Mesenchymal stem cell (in vitro differentiated cells and primary cell): Measurements from ENCODE around the gene ADGRL3.

ENCODE experiments used
- DNase-seq: peaks from one replicate; pipeline ENCODE4 v3.0.0-alpha.2; 2013
- H2AFZ ChIP-seq: one replicate; pipeline ENCODE4 v1.6.1; 2013; ENCODE audit warnings: low read depth, mild to moderate bottlenecking, control low read depth, inconsistent platforms, low read length, moderate library complexity
- H2AK5ac ChIP-seq: 2 replicates; pipeline ENCODE4 v1.6.1; 2013; ENCODE audit warnings: low read length, moderate library complexity, mild to moderate bottlenecking, inconsistent platforms; ENCODE audit not compliant: severe bottlenecking
- H2BK120ac ChIP-seq: one replicate; pipeline ENCODE4 v1.6.1; 2013; ENCODE audit warnings: low read depth, mild to moderate bottlenecking, inconsistent platforms, low read length, moderate library complexity
- H2BK12ac ChIP-seq, 2 experiments: one replicate each; pipeline ENCODE4 v1.6.1; 2013; ENCODE audit warnings: inconsistent platforms in 2 of 2, low read length in 2 of 2, mild to moderate bottlenecking in 2 of 2, moderate library complexity in 2 of 2, control low read depth in 1 of 2
- H2BK15ac ChIP-seq: one replicate; pipeline ENCODE4 v1.6.1; 2013; ENCODE audit warnings: mild to moderate bottlenecking, low read depth, inconsistent platforms; ENCODE audit not compliant: poor library complexity, severe bottlenecking
- H2BK5ac ChIP-seq: 2 replicates; pipeline ENCODE4 v1.6.1; 2013; ENCODE audit warnings: low read depth, mild to moderate bottlenecking, low read length, control low read depth, inconsistent platforms; ENCODE audit not compliant: poor library complexity, severe bottlenecking
- H3K14ac ChIP-seq, 2 experiments: one replicate each; pipeline ENCODE4 v1.6.1; 2013; ENCODE audit warnings: inconsistent platforms in 2 of 2, low read length in 2 of 2, control low read depth in 1 of 2, mild to moderate bottlenecking in 1 of 2, moderate library complexity in 1 of 2
- H3K18ac ChIP-seq, 2 experiments: one replicate each; pipeline ENCODE4 v1.6.1; 2013; ENCODE audit warnings: inconsistent platforms in 2 of 2, low read length in 2 of 2, control low read depth in 1 of 2, low read depth in 1 of 2, mild to moderate bottlenecking in 1 of 2
- H3K23ac ChIP-seq, 2 experiments: one replicate each; pipeline ENCODE4 v1.6.1; 2013; ENCODE audit warnings: inconsistent platforms in 2 of 2, low read length in 2 of 2, mild to moderate bottlenecking in 2 of 2, moderate library complexity in 2 of 2, control low read depth in 1 of 2
- H3K27ac ChIP-seq: 2 replicates; pipeline ENCODE4 v1.5.1; 2013; ENCODE audit warnings: mild to moderate bottlenecking, moderate library complexity, low read length, control low read depth, inconsistent platforms; ENCODE audit not compliant: poor library complexity, severe bottlenecking
- H3K27me3 ChIP-seq, 2 experiments: 2 replicates each; pipeline versions ENCODE4 v1.6.1 to v1.7.0; 2013; ENCODE audit warnings: low read length in 2 of 2, mild to moderate bottlenecking in 2 of 2, moderate library complexity in 2 of 2, control low read depth in 1 of 2, inconsistent platforms in 1 of 2; ENCODE audit not compliant: control insufficient read depth in 1 of 2, insufficient read depth in 1 of 2
- H3K36me3 ChIP-seq, 2 experiments: 2 replicates each; pipeline versions ENCODE4 v1.6.1 to v1.7.0; 2013; ENCODE audit warnings: low read length in 2 of 2, control low read depth in 1 of 2, inconsistent platforms in 1 of 2, low read depth in 1 of 2, mild to moderate bottlenecking in 1 of 2; ENCODE audit not compliant: insufficient read depth in 2 of 2, control insufficient read depth in 1 of 2
- H3K4ac ChIP-seq, 2 experiments: one replicate each; pipeline ENCODE4 v1.6.1; 2013; ENCODE audit warnings: inconsistent platforms in 2 of 2, low read length in 2 of 2, mild to moderate bottlenecking in 2 of 2, moderate library complexity in 2 of 2, control low read depth in 1 of 2, low read depth in 1 of 2
- H3K4me1 ChIP-seq: 2 replicates; pipeline ENCODE4 v1.6.1; 2013; ENCODE audit warnings: low read depth, low read length, control low read depth; ENCODE audit not compliant: control insufficient read depth, insufficient read depth
- H3K4me2 ChIP-seq: 2 replicates; pipeline ENCODE4 v1.6.1; 2013; ENCODE audit warnings: low read length, mild to moderate bottlenecking, inconsistent platforms; ENCODE audit not compliant: poor library complexity, severe bottlenecking
- H3K4me3 ChIP-seq, 2 experiments: 2 replicates each; pipeline versions ENCODE4 v1.5.1 to v1.7.0; 2013; ENCODE audit warnings: low read length in 2 of 2, mild to moderate bottlenecking in 2 of 2, control low read depth in 1 of 2, low read depth in 1 of 2; ENCODE audit not compliant: insufficient read depth in 1 of 2
- H3K79me1 ChIP-seq: replicated peaks from 2 replicates; pipeline ENCODE4 v1.6.1; 2013; ENCODE audit warnings: mild to moderate bottlenecking, control low read depth, low read length, inconsistent platforms; ENCODE audit not compliant: poor library complexity, severe bottlenecking
- H3K9ac ChIP-seq: 2 replicates; pipeline ENCODE4 v1.7.0; 2013; ENCODE audit warnings: mild to moderate bottlenecking, low read length, moderate library complexity
- H3K9me3 ChIP-seq: 2 replicates; pipeline ENCODE4 v1.7.0; 2013; ENCODE audit warnings: mild to moderate bottlenecking, low read length; ENCODE audit not compliant: control insufficient read depth
- H4K8ac ChIP-seq: one replicate; pipeline ENCODE4 v1.6.1; 2013; ENCODE audit warnings: inconsistent platforms, mild to moderate bottlenecking, low read length, moderate library complexity
- H4K91ac ChIP-seq: one replicate; pipeline ENCODE4 v1.6.1; 2013; ENCODE audit warnings: mild to moderate bottlenecking, low read length, inconsistent platforms
- WGBS: methylation state at CpG from one replicate; pipeline ENCODE4 v1.1.7; 2013; ENCODE audit warnings: mixed read lengths; 5-methylcytosine and 5-hydroxymethylcytosine counted together

The ADGRL3 gene

GRCh38 chr4:61173799-61174198 is 26.3 kb upstream of the ADGRL3 start:
- H4K8ac ChIP-seq = no peak overlapping the region
- no peak overlapping the region for H2AFZ ChIP-seq
- H3K14ac ChIP-seq = no peak overlapping the region
- H2BK5ac ChIP-seq = no peak overlapping the region
- no peak overlapping the region for H2BK15ac ChIP-seq
- no peaks in the 10 kb centered on the region for H3K27me3 ChIP-seq
- H3K4me2 ChIP-seq = no peak overlapping the region
- WGBS = no CpG with 5 or more reads among the region's 1 CpG
- peak; percentile 24 for DNase-seq
- H3K4me3 ChIP-seq = no peak overlapping the region
- H3K4ac ChIP-seq = no peak overlapping the region
- H3K36me3 ChIP-seq = no peaks in the 10 kb centered on the region
- H2BK12ac ChIP-seq = no peak overlapping the region
- no peaks in the 10 kb centered on the region for H3K4me1 ChIP-seq
- H2AK5ac ChIP-seq = no peak overlapping the region
- H3K27ac ChIP-seq = no peak overlapping the region
- no peaks in the 10 kb centered on the region for H3K9me3 ChIP-seq
- H2BK120ac ChIP-seq = no peak overlapping the region
- no peak overlapping the region for H3K23ac ChIP-seq
- no peak overlapping the region for H3K18ac ChIP-seq
- no peak overlapping the region for H3K9ac ChIP-seq
- H3K79me1 ChIP-seq = no peaks in the 10 kb centered on the region
- no peak overlapping the region for H4K91ac ChIP-seq

GRCh38 chr4:61175495-61175894 is 24.6 kb upstream of the ADGRL3 start:
- H3K4me2 ChIP-seq = no peak overlapping the region
- H3K23ac ChIP-seq = no peak overlapping the region
- no peaks in the 10 kb centered on the region for H3K27me3 ChIP-seq
- H3K79me1 ChIP-seq = no peaks in the 10 kb centered on the region
- no peak overlapping the region for H3K4me3 ChIP-seq
- no peaks in the 10 kb centered on the region for H3K36me3 ChIP-seq
- no peak overlapping the region for H4K8ac ChIP-seq
- H3K9ac ChIP-seq = no peak overlapping the region
- no peak overlapping the region for H3K27ac ChIP-seq
- no peak overlapping the region for H3K14ac ChIP-seq
- H2BK12ac ChIP-seq = no peak overlapping the region
- no peak overlapping the region for H2AFZ ChIP-seq
- WGBS = no CpG with 5 or more reads among the region's 1 CpG
- no peak overlapping the region for H3K18ac ChIP-seq
- no peak for DNase-seq
- no peak overlapping the region for H2AK5ac ChIP-seq
- H3K4ac ChIP-seq = no peak overlapping the region
- H4K91ac ChIP-seq = no peak overlapping the region
- no peaks in the 10 kb centered on the region for H3K9me3 ChIP-seq
- H2BK120ac ChIP-seq = no peak overlapping the region
- H2BK15ac ChIP-seq = no peak overlapping the region
- H3K4me1 ChIP-seq = no peaks in the 10 kb centered on the region
- no peak overlapping the region for H2BK5ac ChIP-seq

GRCh38 chr4:61177367-61177766 is 22.8 kb upstream of the ADGRL3 start:
- Histone ChIP-seq H3K79me1 (no peaks in the 10 kb centered on the region), H3K18ac (no peak overlapping the region), H2AK5ac (no peak overlapping the region), H4K91ac (no peak overlapping the region), H3K36me3 (no peaks in the 10 kb centered on the region), H2BK120ac (no peak overlapping the region), H3K9ac (no peak overlapping the region), H3K14ac (no peak overlapping the region), H3K4me1 (no peaks in the 10 kb centered on the region), H2BK5ac (no peak overlapping the region), H3K27ac (no peak overlapping the region), H4K8ac (no peak overlapping the region), H3K4ac (no peak overlapping the region), H2AFZ (no peak overlapping the region), H2BK12ac (no peak overlapping the region), H3K23ac (no peak overlapping the region), H3K9me3 (no peaks in the 10 kb centered on the region), H3K4me3 (no peak overlapping the region), H2BK15ac (no peak overlapping the region), H3K4me2 (no peak overlapping the region), H3K27me3 (no peaks in the 10 kb centered on the region)
- no peak for DNase-seq
- 87% methylated on average over 2 of the region's 2 CpGs for WGBS

- Histone ChIP-seq H3K23ac (no peak overlapping the region), H2BK120ac (no peak overlapping the region), H2AFZ (no peak overlapping the region), H3K18ac (no peak overlapping the region), H3K27me3 (no peaks in the 10 kb centered on the region), H2BK12ac (no peak overlapping the region), H3K4ac (no peak overlapping the region), H4K8ac (peak overlapping the region; percentile 49), H3K36me3 (no peaks in the 10 kb centered on the region), H2AK5ac (no peak overlapping the region), H3K9me3 (peaks cover 11% of the 10 kb centered on the region), H3K4me2 (no peak overlapping the region), H2BK15ac (no peak overlapping the region), H4K91ac (no peak overlapping the region), H3K4me1 (no peaks in the 10 kb centered on the region), H2BK5ac (no peak overlapping the region), H3K79me1 (no peaks in the 10 kb centered on the region), H3K9ac (no peak overlapping the region), H3K4me3 (no peak overlapping the region), H3K27ac (no peak overlapping the region), H3K14ac (no peak overlapping the region)
- no peak for DNase-seq
- 47% methylated on average over 4 of the region's 5 CpGs for WGBS
Observed at GRCh38 chr4:61180405-61180804, 19.7 kb upstream of the ADGRL3 start.
